ENCODE data around the gene CYP39A1. TPM values are rescaled to one million over a fixed set of nuclear protein-coding genes. Genes with fewer than 3 reads are reported as not detected.

The CYP39A1 gene
- total RNA-seq, 4 donors from 2014 or later = 6.3 to 18.3 (median 13.0) TPM

- no peaks in the 10 kb centered on the region for H3K9me3 ChIP-seq
- WGBS, 2 donors = 91 to 97% methylated on average over 3 of the region's 3 CpGs
- TF ChIP-seq POLR2A (IDR thresholded peaks at IDR 0.05) = no peak
- TF ChIP-seq CTCF (IDR thresholded peaks at IDR 0.05) = no peak
- DNase-seq = no peak
- H3K27ac ChIP-seq = no peak overlapping the region
- H3K27me3 ChIP-seq = no peaks in the 10 kb centered on the region
- no peaks in the 10 kb centered on the region for H3K36me3 ChIP-seq
- no peaks in the 10 kb centered on the region for H3K4me1 ChIP-seq
- intact Hi-C loops (cut with DNase I) = no loop called here
- H3K4me3 ChIP-seq (replicated peaks in 1 of 3) = no peak overlapping the region
These were observed 87.1 kb downstream of the CYP39A1 start for GRCh38 chr6:46565531-46565930.

- no peaks in the 10 kb centered on the region for H3K4me1 ChIP-seq
- no peaks in the 10 kb centered on the region for H3K36me3 ChIP-seq
- no peak overlapping the region for H3K27ac ChIP-seq
- no peaks in the 10 kb centered on the region for H3K9me3 ChIP-seq
- H3K4me3 ChIP-seq (replicated peaks in 1 of 3) = no peak overlapping the region
- no peak for TF ChIP-seq POLR2A (IDR thresholded peaks at IDR 0.05)
- TF ChIP-seq CTCF (IDR thresholded peaks at IDR 0.05) = no peak
- H3K27me3 ChIP-seq = no peaks in the 10 kb centered on the region
- no peak for DNase-seq
- 95 to 97% methylated on average over 1 of the region's 1 CpG for WGBS, 2 donors
- intact Hi-C loops (cut with DNase I) = no loop called here
These were observed 88.7 kb downstream of the CYP39A1 start for GRCh38 chr6:46563924-46564323.

GRCh38 chr6:46556053-46556452 lies 96.6 kb downstream of the CYP39A1 start:
- no peaks in the 10 kb centered on the region for H3K9me3 ChIP-seq
- DNase-seq = no peak
- no peak overlapping the region for H3K4me3 ChIP-seq (replicated peaks in 1 of 3)
- TF ChIP-seq CTCF (IDR thresholded peaks at IDR 0.05) (no peak), POLR2A (IDR thresholded peaks at IDR 0.05) (no peak)
- H3K36me3 ChIP-seq = no peaks in the 10 kb centered on the region
- peak overlapping the region in 1 of 3 donors; percentile 13 for H3K27ac ChIP-seq
- H3K27me3 ChIP-seq = no peaks in the 10 kb centered on the region
- WGBS, 2 donors = 42 to 49% methylated on average over 4 of the region's 4 CpGs
- intact Hi-C loops (cut with DNase I) = no loop called here
- H3K4me1 ChIP-seq = peaks cover 0 to 4% of the 10 kb centered on the region in 2 donors

GRCh38 chr6:46555129-46555528 lies 97.5 kb downstream of the CYP39A1 start:
- TF ChIP-seq POLR2A (IDR thresholded peaks at IDR 0.05) = no peak
- no peak for TF ChIP-seq CTCF (IDR thresholded peaks at IDR 0.05)
- no peaks in the 10 kb centered on the region for H3K9me3 ChIP-seq
- H3K36me3 ChIP-seq = no peaks in the 10 kb centered on the region
- no peak for DNase-seq
- intact Hi-C loops (cut with DNase I) = no loop called here
- no peaks in the 10 kb centered on the region for H3K27me3 ChIP-seq
- peaks cover 0 to 4% of the 10 kb centered on the region in 2 donors for H3K4me1 ChIP-seq
- no peak overlapping the region for H3K27ac ChIP-seq
- H3K4me3 ChIP-seq (replicated peaks in 1 of 3) = no peak overlapping the region
- 76 to 83% methylated on average over 1 of the region's 1 CpG for WGBS, 2 donors

GRCh38 chr6:46549155-46549554 lies 103.5 kb downstream of the CYP39A1 start:
- H3K9me3 ChIP-seq = no peaks in the 10 kb centered on the region
- H3K27me3 ChIP-seq = no peaks in the 10 kb centered on the region
- intact Hi-C loops (cut with DNase I) = no loop called here
- no peak overlapping the region for H3K27ac ChIP-seq
- DNase-seq = no peak
- no peaks in the 10 kb centered on the region for H3K36me3 ChIP-seq
- H3K4me1 ChIP-seq = no peaks in the 10 kb centered on the region
- no peak for TF ChIP-seq POLR2A (IDR thresholded peaks at IDR 0.05)
- no peak for TF ChIP-seq CTCF (IDR thresholded peaks at IDR 0.05)
- H3K4me3 ChIP-seq (replicated peaks in 1 of 3) = no peak overlapping the region
